Skin epidermis (tissue), 12 donors: ENCODE results near the gene ARID1B.

Experiments
- H3K27ac ChIP-seq, 21 experiments: fragments of 200-600 bp; sonication (generic) in 11 of 21; one replicate each; pipeline ENCODE4 v1.5.0; 2020; ENCODE audit warnings: mild to moderate bottlenecking in 3 of 21, inconsistent platforms in 2 of 21, moderate library complexity in 2 of 21
- H3K4me3 ChIP-seq, 7 experiments: fragments of 200-600 bp; sonication (generic) in 2 of 7; one replicate each; pipeline ENCODE4 v1.5.0; 2020; ENCODE audit warnings: inconsistent platforms in 2 of 7, mild to moderate bottlenecking in 2 of 7, moderate library complexity in 1 of 7

Gene ARID1B

GRCh38 chr6:157117431-157118095 is 340.4 kb downstream of the ARID1B start:
- Histone ChIP-seq H3K27ac (no peak overlapping the region), H3K4me3 (no peak overlapping the region)

DNA sequence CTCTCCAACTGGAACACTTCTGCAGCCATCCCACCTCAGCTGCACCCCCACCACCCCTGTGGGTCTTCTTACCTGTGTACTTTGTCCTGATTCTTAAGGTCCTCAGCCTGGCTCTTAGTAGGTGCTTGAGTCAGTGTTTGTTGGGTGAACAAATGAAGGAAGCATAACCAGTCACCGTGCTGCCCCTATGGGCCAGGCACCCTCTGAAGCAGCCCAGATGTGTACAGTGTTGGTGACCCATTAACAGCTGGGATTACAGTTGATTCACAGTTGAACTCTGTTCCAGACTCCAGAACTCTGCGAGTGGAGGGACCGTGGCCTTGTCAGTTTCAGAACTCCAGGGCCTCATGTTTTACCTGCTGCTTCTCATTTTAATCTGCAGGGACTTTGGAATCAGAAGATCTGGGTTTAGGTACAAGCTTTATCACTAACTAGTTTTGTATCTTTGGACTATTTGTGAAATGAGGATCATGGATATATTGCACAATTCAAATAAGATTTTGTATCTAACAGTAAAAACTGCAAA is 342.4 kb downstream of the ARID1B start:
- Histone ChIP-seq H3K4me3 (no peak overlapping the region), H3K27ac (peak overlapping the region in 1 of 21 experiments; percentile 43)

- peak overlapping the region in 5 of 21 experiments; percentile 10 to 58 (median 28) for H3K27ac ChIP-seq
- H3K4me3 ChIP-seq: no peak overlapping the region
These were observed 343.5 kb downstream of the ARID1B start for GRCh38 chr6:157120534-157121232.

- H3K27ac ChIP-seq: no peak overlapping the region
- no peak overlapping the region for H3K4me3 ChIP-seq
These were observed 344.7 kb downstream of the ARID1B start for GRCh38 chr6:157121897-157122296.

DNA sequence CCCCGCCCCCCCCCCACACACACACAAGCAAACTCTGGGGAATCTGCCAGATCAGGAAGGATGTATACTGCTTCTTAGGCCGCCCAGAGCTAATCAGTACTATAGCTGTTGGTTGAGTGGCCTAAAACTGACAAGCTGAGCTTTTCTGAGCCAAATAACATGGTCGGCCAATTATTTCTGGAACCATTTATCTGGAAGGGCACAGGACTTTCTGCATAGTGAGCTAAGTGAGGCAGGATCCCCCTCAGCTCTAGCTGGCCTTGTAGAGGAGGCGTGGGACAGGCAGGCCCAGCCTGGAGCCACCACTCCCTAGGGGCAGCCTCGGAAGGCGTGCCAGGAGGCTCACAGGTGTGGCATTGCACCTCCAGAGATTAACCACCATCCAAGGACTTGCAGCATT is 346.1 kb downstream of the ARID1B start:
- H3K4me3 ChIP-seq: no peak overlapping the region
- H3K27ac ChIP-seq: peak overlapping the region in 2 of 21 experiments; percentile 3 to 41

DNA sequence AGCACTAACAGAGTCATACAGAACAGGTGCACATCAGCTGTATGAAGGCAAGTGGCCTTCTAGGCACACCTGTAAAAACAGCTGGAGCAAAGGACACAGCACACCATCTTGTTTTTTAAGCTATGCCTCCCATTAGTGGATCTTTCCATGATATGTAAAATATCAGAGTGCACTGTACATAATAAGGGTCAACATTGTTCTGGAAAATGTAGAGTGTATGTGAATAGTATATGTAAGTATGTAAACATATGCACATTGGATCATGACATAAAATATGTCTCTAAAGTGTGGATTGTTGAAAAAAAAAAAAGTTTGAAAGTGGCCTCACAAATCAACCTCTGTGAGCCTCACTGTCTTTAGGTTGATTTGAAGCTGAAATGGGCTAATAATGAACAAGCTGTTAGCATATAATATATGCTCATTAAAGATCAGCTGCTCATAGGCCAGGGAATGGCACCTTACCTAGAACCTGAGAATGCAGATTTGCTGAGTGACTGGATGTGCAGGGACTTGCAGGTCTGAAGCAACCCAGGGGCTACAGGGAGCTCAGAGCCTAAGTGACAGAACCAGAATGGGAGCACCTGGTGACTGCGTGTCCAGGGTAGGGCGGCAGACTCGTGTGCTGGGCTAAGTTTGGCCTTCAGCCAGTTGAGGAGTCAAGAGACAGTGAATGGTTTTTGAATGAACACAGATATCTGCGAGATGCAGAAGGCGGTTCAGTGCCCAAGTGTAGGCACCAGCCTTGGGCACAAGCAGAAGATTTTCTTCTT is 347.5 kb downstream of the ARID1B start:
- no peak overlapping the region for H3K4me3 ChIP-seq
- peak overlapping the region in 1 of 21 experiments; percentile 6 for H3K27ac ChIP-seq

- Histone ChIP-seq H3K27ac (peak overlapping the region in 1 of 21 experiments; percentile 61), H3K4me3 (no peak overlapping the region)
These were observed 348.4 kb downstream of the ARID1B start for GRCh38 chr6:157125531-157125930.

- H3K4me3 ChIP-seq: no peak overlapping the region
- peak overlapping the region in 1 of 21 experiments; percentile 61 for H3K27ac ChIP-seq
These were observed 349.3 kb downstream of the ARID1B start for GRCh38 chr6:157126183-157127098.

- peak overlapping the region in 1 of 21 experiments; percentile 29 for H3K27ac ChIP-seq
These were observed 351.1 kb downstream of the ARID1B start for GRCh38 chr6:157128235-157128775.

GRCh38 chr6:157131250-157131649 is 354.1 kb downstream of the ARID1B start:
- H3K4me3 ChIP-seq: no peak overlapping the region
- H3K27ac ChIP-seq: no peak overlapping the region

More at GRCh38 chr6:157128235-157128775, 351.1 kb downstream of the ARID1B start:
- H3K4me3 ChIP-seq: no peak overlapping the region

DNA sequence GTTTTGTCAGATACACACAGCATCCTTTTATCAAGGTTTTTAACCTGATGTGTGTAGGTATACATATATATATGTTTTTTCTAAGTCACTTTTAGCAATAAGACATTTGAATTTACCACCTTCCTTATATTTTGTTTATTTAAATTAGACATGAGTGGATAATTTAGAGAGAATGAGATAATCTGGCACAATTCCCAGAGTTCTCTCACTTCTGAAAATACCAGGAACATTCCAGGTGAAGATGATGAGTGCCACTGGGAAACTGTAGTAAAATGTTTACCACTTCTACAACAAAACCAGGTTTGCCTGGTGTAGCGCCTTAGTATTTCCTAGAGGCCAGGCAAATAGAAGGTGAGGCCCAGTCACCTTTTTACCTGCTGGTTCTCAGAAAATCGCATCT is 356.7 kb downstream of the ARID1B start:
- peak overlapping the region in 2 of 21 experiments; percentile 12 to 36 for H3K27ac ChIP-seq

GRCh38 chr6:157134402-157135047 is 357.3 kb downstream of the ARID1B start:
- Histone ChIP-seq H3K4me3 (no peak overlapping the region), H3K27ac (peak overlapping the region in 4 of 21 experiments; percentile 12 to 36 (median 32))

More for the DNA sequence above, 356.7 kb downstream of the ARID1B start:
- no peak overlapping the region for H3K4me3 ChIP-seq

DNA sequence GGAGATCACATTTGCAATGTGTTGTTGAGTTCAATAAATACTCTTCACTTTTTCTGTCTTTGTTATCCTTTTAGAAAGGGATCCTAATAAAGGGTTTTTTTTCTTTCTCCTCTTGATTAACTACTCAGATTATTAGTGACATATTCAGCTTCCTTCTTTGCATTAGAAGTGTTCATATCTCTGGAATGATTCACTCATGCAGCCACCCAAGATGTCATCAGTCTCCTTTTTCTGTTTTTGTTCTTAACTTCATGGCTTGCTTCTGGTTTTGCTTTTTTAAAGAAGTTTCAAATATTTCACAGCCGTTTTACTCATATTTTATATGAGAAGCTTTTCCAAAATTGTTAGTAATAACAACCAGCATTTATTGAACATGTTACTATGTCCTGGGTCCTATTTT is 358.5 kb downstream of the ARID1B start:
- no peak overlapping the region for H3K27ac ChIP-seq
- no peak overlapping the region for H3K4me3 ChIP-seq

GRCh38 chr6:157137501-157137900 is 360.3 kb downstream of the ARID1B start:
- no peak overlapping the region for H3K27ac ChIP-seq

DNA sequence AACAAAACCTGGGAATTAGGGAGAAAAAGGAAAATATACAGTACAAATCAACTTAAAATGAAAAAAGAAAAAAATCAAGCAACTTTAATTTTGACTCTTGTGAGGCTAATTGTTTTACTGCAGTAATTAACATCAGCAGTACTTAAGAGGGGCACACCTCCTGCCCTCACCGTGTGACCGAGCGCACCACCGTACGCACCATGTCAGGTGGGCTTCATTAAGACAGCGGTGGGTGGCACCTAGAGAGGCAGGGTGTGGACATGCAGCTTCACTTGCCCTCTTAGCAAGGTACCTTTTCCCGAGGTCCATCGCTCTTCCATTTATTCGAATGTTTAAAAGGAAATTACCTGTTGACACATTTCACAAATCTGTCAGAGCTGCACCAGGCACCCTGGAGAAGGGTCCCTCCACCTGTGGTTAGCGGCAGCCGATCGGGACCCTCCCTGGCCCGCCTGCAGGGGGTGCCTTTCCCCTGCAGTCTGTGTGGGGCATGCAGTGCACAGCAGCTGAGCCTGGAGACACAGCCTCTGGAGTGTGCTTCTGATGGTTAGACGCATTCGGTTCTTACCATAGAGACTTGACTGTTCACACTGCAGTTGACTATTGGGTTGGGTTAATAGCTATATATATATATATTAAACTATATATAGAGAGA is 362.0 kb downstream of the ARID1B start:
- Histone ChIP-seq H3K4me3 (no peak overlapping the region), H3K27ac (no peak overlapping the region)

More at GRCh38 chr6:157137501-157137900, 360.3 kb downstream of the ARID1B start:
- H3K4me3 ChIP-seq: no peak overlapping the region

GRCh38 chr6:157143171-157143889 is 366.2 kb downstream of the ARID1B start:
- Histone ChIP-seq H3K27ac (peak overlapping the region in 7 of 21 experiments; percentile 11 to 72 (median 27)), H3K4me3 (no peak overlapping the region)
